Measurements from ENCODE around the gene FRMD1.

- TF ChIP-seq CTCF (conservative IDR thresholded peaks at IDR 0.05), result no peak
- TF ChIP-seq EZH2 (IDR thresholded peaks at IDR 0.05; ENCODE audit: low read depth), result no peak
These were observed 15.6 kb downstream of the FRMD1 start for GRCh38 chr6:168063431-168063830.

Measured in PC-9 (cell line).